B cell (primary cell): ENCODE measurements around the gene GFPT2. TPM values are rescaled to one million over a fixed set of nuclear protein-coding genes. Genes with fewer than 3 reads are reported as not detected.

Experiments
- ATAC-seq: fragments of 200-7000 bp; cut with Tn5 transposase; one replicate; pipeline ENCODE4 v1.10.0; 2021; ENCODE audit warnings: low read depth, mild to moderate bottlenecking, moderate number of reproducible peaks, moderate library complexity
- CTCF ChIA-PET: fragments of 350-600 bp; sonication (Branson Sonifier 250); formaldehyde crosslinking; loops from one replicate; lab custom pipeline; 2021; ENCODE audit warnings: antibody characterized with exemption, inconsistent platforms; lab: Charles Lee
- POLR2A ChIA-PET: fragments of 350-600 bp; sonication (Branson Sonifier 250); formaldehyde crosslinking; loops from one replicate; lab custom pipeline; 2021; ENCODE audit warnings: antibody characterized with exemption; lab: Charles Lee
- DNase-seq: peaks from one replicate; pipeline ENCODE4 v3.0.0; 2013
- H2AFZ ChIP-seq: 2 replicates; pipeline ENCODE4 v1.6.1; 2012; ENCODE audit warnings: mild to moderate bottlenecking, low read depth, low read length; ENCODE audit not compliant: insufficient read depth, poor library complexity, severe bottlenecking
- H3K27ac ChIP-seq, 2 donors: 1 replicate in 1 of 2; 2 replicates in 1 of 2; pipeline ENCODE4 v1.5.1; 2012 to 2013; ENCODE audit warnings: low read length in 2 of 2, mild to moderate bottlenecking in 2 of 2, moderate library complexity in 1 of 2
- H3K27me3 ChIP-seq, 4 experiments: fragments of 200-600 bp in 1 of 4; sonication (generic) in 1 of 4; replicated peaks in 1 of 4; 1 replicate in 2 of 4; 2 replicates in 2 of 4; pipeline versions ENCODE4 v1.6.1 to v1.7.0; 2013 to 2016; ENCODE audit warnings: low read length in 3 of 4, mild to moderate bottlenecking in 2 of 4, mixed read lengths in 1 of 4, moderate library complexity in 1 of 4; ENCODE audit not compliant: insufficient read depth in 4 of 4, control insufficient read depth in 3 of 4; ENCODE audit errors: control extremely low read depth in 1 of 4
- H3K36me3 ChIP-seq, 2 experiments: replicated peaks in 1 of 2; 1 replicate in 1 of 2; 2 replicates in 1 of 2; pipeline versions ENCODE4 v1.6.1 to v1.7.1; 2013; ENCODE audit warnings: low read length in 1 of 2; ENCODE audit not compliant: insufficient read depth in 2 of 2, control insufficient read depth in 1 of 2; ENCODE audit errors: control extremely low read depth in 1 of 2, extremely low read depth in 1 of 2
- H3K4me1 ChIP-seq, 2 donors: fragments of 200-600 bp in 1 of 2; sonication (generic) in 1 of 2; 1 replicate in 1 of 2; 2 replicates in 1 of 2; pipeline versions ENCODE4 v1.5.1 to v1.6.1; 2013 to 2017; ENCODE audit warnings: low read length in 2 of 2; ENCODE audit not compliant: control insufficient read depth in 2 of 2, insufficient read depth in 2 of 2
- H3K4me2 ChIP-seq: replicated peaks from 2 replicates; pipeline ENCODE3; 2012; ENCODE audit warnings: mild to moderate bottlenecking, low read depth, low read length; ENCODE audit not compliant: poor library complexity, severe bottlenecking
- H3K4me3 ChIP-seq, 5 experiments: fragments of 200-600 bp in 1 of 5; sonication (generic) in 1 of 5; 1 replicate in 3 of 5; 2 replicates in 2 of 5; pipeline versions ENCODE4 v1.5.1 to v1.7.0; 2011 to 2016; ENCODE audit warnings: low read length in 4 of 5, mild to moderate bottlenecking in 4 of 5, low read depth in 2 of 5, control low read depth in 1 of 5, moderate library complexity in 1 of 5; ENCODE audit not compliant: insufficient read depth in 1 of 5; ENCODE audit errors: control extremely low read depth in 1 of 5, extremely low read depth in 1 of 5
- H3K79me2 ChIP-seq: fragments of 200-600 bp; sonication (generic); one replicate; pipeline ENCODE4 v1.6.0; 2016; ENCODE audit warnings: low read length; ENCODE audit not compliant: control insufficient read depth, insufficient read depth
- H3K9ac ChIP-seq: fragments of 200-600 bp; sonication (generic); 2 replicates; pipeline ENCODE4 v1.6.1; 2017; ENCODE audit warnings: mild to moderate bottlenecking, low read length, moderate library complexity
- H3K9me3 ChIP-seq, 3 donors: one replicate each; pipeline versions ENCODE4 v1.6.1 to v1.7.1; 2013; ENCODE audit warnings: low read length in 2 of 3; ENCODE audit not compliant: control insufficient read depth in 2 of 3, insufficient read depth in 1 of 3; ENCODE audit errors: control extremely low read depth in 1 of 3
- H4K20me1 ChIP-seq: 2 replicates; pipeline ENCODE4 v1.6.0; 2012; ENCODE audit warnings: mild to moderate bottlenecking, low read length; ENCODE audit not compliant: insufficient read depth, control insufficient read depth, poor library complexity, severe bottlenecking
- H3K27ac Mint-ChIP-seq: one replicate; pipeline ENCODE4 v1.8.0; 2021; ENCODE audit warnings: mixed read lengths
- H3K27me3 Mint-ChIP-seq: one replicate; pipeline ENCODE4 v1.8.0; 2021; ENCODE audit warnings: mixed read lengths
- H3K4me1 Mint-ChIP-seq: one replicate; pipeline ENCODE4 v1.8.0; 2021; ENCODE audit warnings: mixed read lengths
- H3K4me3 Mint-ChIP-seq: one replicate; pipeline ENCODE4 v1.8.0; 2021; ENCODE audit warnings: mixed read lengths
- H3K9me3 Mint-ChIP-seq: one replicate; pipeline ENCODE4 v1.8.0; 2022; ENCODE audit warnings: mixed read lengths; ENCODE audit not compliant: insufficient read depth
- CTCF ChIP-seq: fragments of 200-600 bp; IDR thresholded peaks from one replicate; pipeline ENCODE4 v1.8.0; 2022; ENCODE audit warnings: antibody characterized with exemption, mild to moderate bottlenecking
- EZH2 ChIP-seq: IDR thresholded peaks from 2 replicates; pipeline ENCODE4 v1.6.1; 2012; ENCODE audit warnings: borderline replicate concordance, low read depth, mild to moderate bottlenecking, moderate library complexity, low read length; ENCODE audit not compliant: insufficient read depth, poor library complexity, severe bottlenecking
- WGBS: methylation state at CpG from one replicate; pipeline ENCODE4 v1.1.5; 2013; ENCODE audit warnings: missing lambda C conversion rate; ENCODE audit not compliant: insufficient coverage; 5-methylcytosine and 5-hydroxymethylcytosine counted together
- intact Hi-C: fragments of 100-400 bp; cut with micrococcal nuclease; formaldehyde crosslinking; loops from one replicate; pipeline ENCODE4 v1.10.0; 2022
- polyA plus RNA-seq: library from polyadenylated mRNA; depleted of rRNA; stranded (reverse); fragments of >200 nt; gene quantifications from 2 replicates; pipeline ENCODE4 v1.2.3, GENCODE V29; 2012
- total RNA-seq, 2 donors: library from RNA; stranded (reverse); fragments of 120-200 nt in 1 of 2; gene quantifications; 1 replicate in 1 of 2; 2 replicates in 1 of 2; pipeline versions ENCODE4 v1.2.3 to v1.2.4, GENCODE V29; 2013 to 2022

Gene GFPT2
- total and polyA plus RNA-seq, 2 donors (not counting 1 experiment from before 2014, with no cell fraction given): 0.03 to 2.8 TPM

GRCh38 chr5:180371949-180372348, 18.8 kb upstream of the GFPT2 start:
- Histone ChIP-seq H3K9ac (no peak overlapping the region), H3K9me3 (peaks cover 0 to 7% (median 0%) of the 10 kb centered on the region in 3 donors), H3K36me3 (no peaks in the 10 kb centered on the region), H3K4me2 (no peak overlapping the region), H2AFZ (no peak overlapping the region), H4K20me1 (no peaks in the 10 kb centered on the region), H3K4me3 (no peak overlapping the region), H3K4me1 (no peaks in the 10 kb centered on the region), H3K27me3 (peaks cover 0 to 3% (median 0%) of the 10 kb centered on the region in 4 experiments), H3K79me2 (no peaks in the 10 kb centered on the region), H3K27ac (no peak overlapping the region)
- POLR2A ChIA-PET: no interaction called here
- no peak for ATAC-seq
- no peak for DNase-seq
- no peaks in the 10 kb centered on the region for H3K9me3 Mint-ChIP-seq
- no peak overlapping the region for H3K27ac Mint-ChIP-seq
- no peak for TF ChIP-seq CTCF
- no peak for TF ChIP-seq EZH2
- intact Hi-C loops: no loop called here
- H3K27me3 Mint-ChIP-seq: no peaks in the 10 kb centered on the region
- no peaks in the 10 kb centered on the region for H3K4me1 Mint-ChIP-seq
- CTCF ChIA-PET: no interaction called here
- 91% methylated on average over 4 of the region's 5 CpGs for WGBS
- H3K4me3 Mint-ChIP-seq: no peak overlapping the region

- H3K4me3 Mint-ChIP-seq: no peak overlapping the region
These were observed 17.9 kb upstream of the GFPT2 start for GRCh38 chr5:180370861-180371641.

More at GRCh38 chr5:180370861-180371641, 17.9 kb upstream of the GFPT2 start:
- ChIA-PET POLR2A (no interaction called here), CTCF (no interaction called here)
- no peak overlapping the region for H3K27ac ChIP-seq
- no peaks in the 10 kb centered on the region for H3K9me3 Mint-ChIP-seq
- no peak overlapping the region for H3K9ac ChIP-seq
- H3K27me3 ChIP-seq: peaks cover 0 to 3% (median 0%) of the 10 kb centered on the region in 4 experiments
- no peak for DNase-seq
- H3K4me2 ChIP-seq: no peak overlapping the region
- H3K79me2 ChIP-seq: no peaks in the 10 kb centered on the region
- no peaks in the 10 kb centered on the region for H3K4me1 Mint-ChIP-seq
- 94% methylated on average over 22 of the region's 24 CpGs for WGBS
- no peak overlapping the region for H3K4me3 ChIP-seq
- ATAC-seq: no peak
- H3K9me3 ChIP-seq: peaks cover 0 to 7% (median 0%) of the 10 kb centered on the region in 3 donors
- H2AFZ ChIP-seq: no peak overlapping the region
- no peaks in the 10 kb centered on the region for H3K36me3 ChIP-seq
- no peak overlapping the region for H3K27ac Mint-ChIP-seq
- no peak for TF ChIP-seq CTCF
- no peak for TF ChIP-seq EZH2
- no peaks in the 10 kb centered on the region for H4K20me1 ChIP-seq
- no peaks in the 10 kb centered on the region for H3K27me3 Mint-ChIP-seq
- intact Hi-C loops: no loop called here
- H3K4me1 ChIP-seq: no peaks in the 10 kb centered on the region
